ENCODE data around the gene SBK3. TPM values are rescaled to one million over a fixed set of nuclear protein-coding genes. Genes with fewer than 3 reads are reported as not detected.
"Not testable (repeated sequence)": the region's sequence is repeated elsewhere in the genome, so short reads cannot be mapped to it uniquely, and the experiment has no call there.

Gene SBK3
- polyA plus RNA-seq, 1 experiment = not detected

GRCh38 chr19:55500368-55500952 lies 44.9 kb downstream of the SBK3 start:
- ChIA-PET CTCF (interaction anchor here (1.5 kb wide), 1 partner anchor 33 kb away, joined by 12 read pairs; no protein-coding TSS in a partner anchor), POLR2A (interaction anchor here (1.1 kb wide), 1 partner anchor 15 kb away, joined by 3 read pairs; the partner anchor contains the start of gene NAT14)
- DNase-seq (ENCODE audit: low read depth, low spot score) = no peak
- Histone ChIP-seq H3K27ac (ENCODE audit: low read depth, low read length) (no peak overlapping the region), H3K4me3 (ENCODE audit: low read depth, low read length) (no peak overlapping the region), H3K27me3 (ENCODE audit: control insufficient read depth, insufficient read depth, low read length) (no peaks in the 10 kb centered on the region), H3K9me3 (ENCODE audit: control insufficient read depth, insufficient read depth, low read length) (peaks cover 7% of the 10 kb centered on the region; the same call in 1 of the 2 replicates)
- no peak for TF ChIP-seq CTCF (IDR thresholded peaks at IDR 0.05; ENCODE audit: low read depth, low read length)

GRCh38 chr19:55498246-55498840 lies 47.0 kb downstream of the SBK3 start:
- TF ChIP-seq CTCF (IDR thresholded peaks at IDR 0.05; ENCODE audit: low read depth, low read length) = no peak
- no peaks in the 10 kb centered on the region for H3K27me3 ChIP-seq (ENCODE audit: control insufficient read depth, insufficient read depth, low read length)
- POLR2A ChIA-PET = interaction anchor here (1.8 kb wide), 1 partner anchor 11 kb away, joined by 5 read pairs; no protein-coding TSS in a partner anchor
- no peak overlapping the region for H3K27ac ChIP-seq (ENCODE audit: low read depth, low read length)
- DNase-seq (ENCODE audit: low read depth, low spot score) = no peak
- H3K4me3 ChIP-seq (ENCODE audit: low read depth, low read length) = no peak overlapping the region
- CTCF ChIA-PET = interaction anchor here (1.1 to 8.4 kb wide), 3 partner anchors 9 to 45 kb away, joined by 3 to 69 read pairs (median 3); no protein-coding TSS in a partner anchor
- H3K9me3 ChIP-seq (ENCODE audit: control insufficient read depth, insufficient read depth, low read length) = peaks cover 4% of the 10 kb centered on the region; the same call in 1 of the 2 replicates

- ChIA-PET CTCF (interaction anchor here (0.5 to 8.4 kb wide), 4 partner anchors 8 to 156 kb away, joined by 3 to 69 read pairs (median 4); no protein-coding TSS in a partner anchor), POLR2A (interaction anchor here (1.8 kb wide), 1 partner anchor 11 kb away, joined by 5 read pairs; no protein-coding TSS in a partner anchor)
- TF ChIP-seq CTCF (IDR thresholded peaks at IDR 0.05; ENCODE audit: low read depth, low read length) = no peak
- no peaks in the 10 kb centered on the region for H3K27me3 ChIP-seq (ENCODE audit: control insufficient read depth, insufficient read depth, low read length)
- no peak overlapping the region for H3K27ac ChIP-seq (ENCODE audit: low read depth, low read length)
- no peak for DNase-seq (ENCODE audit: low read depth, low spot score)
- H3K4me3 ChIP-seq (ENCODE audit: low read depth, low read length) = no peak overlapping the region
- H3K9me3 ChIP-seq (ENCODE audit: control insufficient read depth, insufficient read depth, low read length) = no peaks in the 10 kb centered on the region
Observed at GRCh38 chr19:55497763-55498162, 47.6 kb downstream of the SBK3 start.

- H3K27ac ChIP-seq (ENCODE audit: low read depth, low read length); POLR2A ChIA-PET; H3K27me3 ChIP-seq (ENCODE audit: control insufficient read depth, insufficient read depth, low read length); DNase-seq (ENCODE audit: low read depth, low spot score); H3K4me3 ChIP-seq (ENCODE audit: low read depth, low read length); H3K9me3 ChIP-seq (ENCODE audit: control insufficient read depth, insufficient read depth, low read length): not testable (repeated sequence)
- CTCF ChIA-PET = interaction anchor here (1.6 to 8.4 kb wide), 3 partner anchors 8 to 43 kb away, joined by 3 to 69 read pairs (median 62); no protein-coding TSS in a partner anchor
Observed at GRCh38 chr19:55496820-55497219, 48.5 kb downstream of the SBK3 start.

GRCh38 chr19:55495646-55496349 lies 49.5 kb downstream of the SBK3 start:
- Histone ChIP-seq H3K27me3 (ENCODE audit: control insufficient read depth, insufficient read depth, low read length) (no peaks in the 10 kb centered on the region), H3K27ac (ENCODE audit: low read depth, low read length) (no peak overlapping the region), H3K9me3 (ENCODE audit: control insufficient read depth, insufficient read depth, low read length) (no peaks in the 10 kb centered on the region), H3K4me3 (ENCODE audit: low read depth, low read length) (no peak overlapping the region)
- POLR2A ChIA-PET = no interaction called here
- no peak for DNase-seq (ENCODE audit: low read depth, low spot score)
- CTCF ChIA-PET = interaction anchor here (7.6 to 8.4 kb wide), 2 partner anchors 9 to 28 kb away, joined by 62 to 69 read pairs; no protein-coding TSS in a partner anchor
- TF ChIP-seq CTCF (IDR thresholded peaks at IDR 0.05; ENCODE audit: low read depth, low read length) = no peak

Measured in AG04450 (cell line).